IMR-90 (cell line): ENCODE results near the gene ATRN. TPM values are rescaled to one million over a fixed set of nuclear protein-coding genes. Genes with fewer than 3 reads are reported as not detected.

ENCODE experiments used
- ATAC-seq: fragments of 200-7000 bp; cut with Tn5 transposase; 2 replicates; pipeline ENCODE4 v1.9.1; 2020; ENCODE audit warnings: low read depth, mild to moderate bottlenecking, moderate library complexity
- BruUV-seq: library from RNA; stranded (reverse); fragments of 400-500 nt; replicated peaks from 2 replicates; lab custom pipeline; 2021; lab: Mats Ljungman, UMichigan
- CTCF ChIA-PET: fragments of 300-600 bp; formaldehyde crosslinking; extraction: SDS; loops from one replicate; lab custom pipeline; 2021; ENCODE audit warnings: antibody characterized with exemption; lab: Yijun Ruan, JAX
- POLR2A ChIA-PET: fragments of 300-600 bp; sonication (Branson Sonifier 250); formaldehyde crosslinking; loops from one replicate; lab custom pipeline; 2022; ENCODE audit warnings: antibody characterized with exemption; ENCODE audit not compliant: unreplicated experiment; lab: Charles Lee
- DNase-seq: peaks from one replicate; pipeline ENCODE4 v3.0.0; 2013
- H2AFZ ChIP-seq: replicated peaks from 2 replicates; pipeline ENCODE3; 2013; ENCODE audit warnings: low read length, mild to moderate bottlenecking; ENCODE audit not compliant: poor library complexity
- H2AK5ac ChIP-seq: 2 replicates; pipeline ENCODE4 v1.6.1; 2013; ENCODE audit warnings: low read depth, low read length, inconsistent platforms
- H2AK9ac ChIP-seq: replicated peaks from 2 replicates; pipeline ENCODE3; 2013; ENCODE audit warnings: mild to moderate bottlenecking, low read depth, low read length, moderate library complexity; ENCODE audit not compliant: poor library complexity
- H2BK120ac ChIP-seq: 2 replicates; pipeline ENCODE4 v1.6.1; 2013; ENCODE audit warnings: low read depth, low read length, inconsistent platforms
- H2BK15ac ChIP-seq: 3 replicates; pipeline ENCODE4 v1.6.1; 2013; ENCODE audit warnings: low read depth, low read length, inconsistent platforms
- H2BK20ac ChIP-seq: 2 replicates; pipeline ENCODE4 v1.6.1; 2013; ENCODE audit warnings: low read depth, mild to moderate bottlenecking, inconsistent platforms, low read length, moderate library complexity
- H2BK5ac ChIP-seq: 2 replicates; pipeline ENCODE4 v1.6.1; 2013; ENCODE audit warnings: mild to moderate bottlenecking, low read depth, low read length, inconsistent platforms; ENCODE audit not compliant: poor library complexity, severe bottlenecking
- H3K14ac ChIP-seq: replicated peaks from 2 replicates; pipeline ENCODE4 v1.6.1; 2013; ENCODE audit warnings: low read depth, low read length, inconsistent platforms
- H3K18ac ChIP-seq: 2 replicates; pipeline ENCODE4 v1.6.1; 2013; ENCODE audit warnings: low read depth, low read length, control low read depth
- H3K23ac ChIP-seq: 2 replicates; pipeline ENCODE4 v1.6.1; 2013; ENCODE audit warnings: low read depth, low read length, inconsistent platforms
- H3K27ac ChIP-seq: 2 replicates; pipeline ENCODE4 v1.5.1; 2013; ENCODE audit warnings: mild to moderate bottlenecking, control low read depth, low read length; ENCODE audit not compliant: insufficient read depth
- H3K27me3 ChIP-seq: 2 replicates; pipeline ENCODE4 v1.6.1; 2013; ENCODE audit warnings: low read length; ENCODE audit not compliant: control insufficient read depth, insufficient read depth
- H3K36me3 ChIP-seq: 2 replicates; pipeline ENCODE4 v1.6.1; 2013; ENCODE audit warnings: low read length, mixed read lengths; ENCODE audit not compliant: control insufficient read depth, insufficient read depth
- H3K4ac ChIP-seq: 2 replicates; pipeline ENCODE4 v1.6.1; 2013; ENCODE audit warnings: low read depth, low read length, inconsistent platforms
- H3K4me1 ChIP-seq: 2 replicates; pipeline ENCODE4 v1.6.1; 2013; ENCODE audit warnings: low read length, mixed read lengths; ENCODE audit not compliant: control insufficient read depth, insufficient read depth
- H3K4me2 ChIP-seq: 2 replicates; pipeline ENCODE4 v1.6.1; 2013; ENCODE audit warnings: low read depth, mild to moderate bottlenecking, control low read depth, low read length, moderate library complexity
- H3K4me3 ChIP-seq: 2 replicates; pipeline ENCODE4 v1.5.1; 2013; ENCODE audit warnings: low read depth, mild to moderate bottlenecking, control low read depth, low read length, moderate library complexity; ENCODE audit not compliant: insufficient read depth
- H3K56ac ChIP-seq: 2 replicates; pipeline ENCODE4 v1.6.1; 2013; ENCODE audit warnings: low read length, inconsistent platforms; ENCODE audit not compliant: insufficient read depth; ENCODE audit errors: extremely low read depth
- H3K79me1 ChIP-seq, 2 experiments: 2 replicates each; pipeline ENCODE4 v1.6.1; 2013; ENCODE audit warnings: low read length in 2 of 2, inconsistent platforms in 1 of 2, low read depth in 1 of 2
- H3K9ac ChIP-seq: 2 replicates; pipeline ENCODE4 v1.6.1; 2013; ENCODE audit warnings: low read depth, low read length, control low read depth
- H3K9me1 ChIP-seq: 2 replicates; pipeline ENCODE4 v1.6.1; 2013; ENCODE audit warnings: low read length, inconsistent platforms; ENCODE audit not compliant: insufficient read depth
- H3K9me3 ChIP-seq: 2 replicates; pipeline ENCODE4 v1.6.1; 2013; ENCODE audit warnings: low read length; ENCODE audit not compliant: control insufficient read depth, insufficient read depth
- H4K20me1 ChIP-seq: 2 replicates; pipeline ENCODE4 v1.6.1; 2013; ENCODE audit warnings: low read length, inconsistent platforms; ENCODE audit not compliant: insufficient read depth
- H4K5ac ChIP-seq: 2 replicates; pipeline ENCODE4 v1.6.1; 2013; ENCODE audit warnings: mild to moderate bottlenecking, low read depth, low read length, control low read depth
- H4K8ac ChIP-seq, 2 experiments: 2 replicates each; pipeline ENCODE4 v1.6.1; 2013; ENCODE audit warnings: low read depth in 2 of 2, low read length in 2 of 2, control low read depth in 1 of 2, inconsistent platforms in 1 of 2
- H4K91ac ChIP-seq: 2 replicates; pipeline ENCODE4 v1.6.1; 2013; ENCODE audit warnings: low read depth, low read length, inconsistent platforms; ENCODE audit not compliant: insufficient read depth
- BHLHE40 ChIP-seq: fragments of 150-350 bp; IDR thresholded peaks from 2 replicates; pipeline ENCODE4 v1.6.1; 2016; ENCODE audit warnings: mild to moderate bottlenecking, low read depth, low read length
- CEBPB ChIP-seq: IDR thresholded peaks from 2 replicates; pipeline ENCODE4 v1.6.1; 2012; ENCODE audit warnings: low read depth, low read length, improper control_type of control experiment
- CHD1 ChIP-seq: IDR thresholded peaks from 2 replicates; pipeline ENCODE4 v1.6.1; 2012; ENCODE audit warnings: low read depth, low read length, improper control_type of control experiment
- ELK1 ChIP-seq: fragments of 150-350 bp; IDR thresholded peaks from 2 replicates; pipeline ENCODE4 v1.6.1; 2016; ENCODE audit warnings: low read depth, mild to moderate bottlenecking, low read length, moderate library complexity, borderline replicate concordance
- FOS ChIP-seq: fragments of 150-350 bp; IDR thresholded peaks from 2 replicates; pipeline ENCODE4 v1.6.1; 2016; ENCODE audit warnings: low read depth, low read length
- MAFK ChIP-seq: IDR thresholded peaks from 2 replicates; pipeline ENCODE4 v1.6.1; 2012; ENCODE audit warnings: low read depth, low read length, improper control_type of control experiment
- MAZ ChIP-seq: IDR thresholded peaks from 2 replicates; pipeline ENCODE4 v1.6.1; 2012; ENCODE audit warnings: low read depth, mild to moderate bottlenecking, low read length, improper control_type of control experiment, moderate library complexity, borderline replicate concordance
- NFE2L2 ChIP-seq: fragments of 150-350 bp; IDR thresholded peaks from 2 replicates; pipeline ENCODE4 v1.6.1; 2016; ENCODE audit warnings: low read depth, mild to moderate bottlenecking, low read length
- RCOR1 ChIP-seq: IDR thresholded peaks from 2 replicates; pipeline ENCODE4 v1.6.1; 2012; ENCODE audit warnings: mild to moderate bottlenecking, low read length, improper control_type of control experiment; ENCODE audit not compliant: insufficient replicate concordance
- RFX5 ChIP-seq: IDR thresholded peaks from 2 replicates; pipeline ENCODE4 v1.8.0; 2012; ENCODE audit warnings: low read depth, mild to moderate bottlenecking, low read length, moderate library complexity
- SMC3 ChIP-seq: fragments of 150-350 bp; IDR thresholded peaks from 2 replicates; pipeline ENCODE4 v1.6.1; 2016; ENCODE audit warnings: low read depth, mild to moderate bottlenecking, antibody characterized with exemption, low read length, moderate library complexity
- USF2 ChIP-seq: fragments of 150-350 bp; IDR thresholded peaks from 2 replicates; pipeline ENCODE4 v1.6.1; 2017; ENCODE audit warnings: mild to moderate bottlenecking, antibody characterized with exemption, low read length, low read depth
- WGBS, 2 experiments: methylation state at CpG; one replicate each; pipeline versions ENCODE4 v1.1.5 to v1.1.7; 2013; ENCODE audit warnings: missing lambda C conversion rate in 2 of 2; ENCODE audit not compliant: insufficient read length in 1 of 2; ENCODE audit errors: extremely low coverage in 2 of 2; 5-methylcytosine and 5-hydroxymethylcytosine counted together
- dilution Hi-C: fragments of 300-500 bp; cut with HindIII; formaldehyde crosslinking; loops from one replicate; pipeline ENCODE4 v1.14.3; 2018; ENCODE audit warnings: low sequenced_read_pairs; ENCODE audit not compliant: unreplicated experiment
- in situ Hi-C: fragments of 300-500 bp; cut with MboI; formaldehyde crosslinking; loops from 3 replicates; pipeline ENCODE4 v1.14.3; 2019; ENCODE audit warnings: low sequenced_read_pairs, inconsistent platforms, mixed read lengths
- intact Hi-C: fragments of 100-400 bp; cut with micrococcal nuclease; formaldehyde crosslinking; loops from 2 replicates; pipeline ENCODE4 v1.10.0; 2022
- polyA plus RNA-seq, 3 experiments: library from polyadenylated mRNA; depleted of rRNA; stranded (reverse); fragments of >200 nt; gene quantifications; 2 replicates each; pipeline ENCODE4 v1.2.3, GENCODE V29; 2012; ENCODE audit warnings: low replicate concordance in 1 of 3
- total RNA-seq: library from RNA; depleted of rRNA; stranded (reverse); fragments of >200 nt; gene quantifications from 2 replicates; pipeline ENCODE4 v1.2.3, GENCODE V29; 2012

ATRN gene
- total and polyA plus RNA-seq, 2 of the 4 experiments (the other 2 are of a cell fraction), result 32.3 to 46.2 TPM

GRCh38 chr20:3505148-3505547 is 34.3 kb downstream of the ATRN start:
- peaks cover 14 to 16% of the 10 kb centered on the region in 2 experiments for H3K79me1 ChIP-seq
- H3K36me3 ChIP-seq, result no peaks in the 10 kb centered on the region
- H2AFZ ChIP-seq, result no peak overlapping the region
- H3K27ac ChIP-seq, result no peak overlapping the region
- peaks cover 12% of the 10 kb centered on the region; the same call in 1 of the 2 replicates for H4K20me1 ChIP-seq
- ATAC-seq, result no peak
- no peak overlapping the region for H3K4me2 ChIP-seq
- H3K4ac ChIP-seq, result no peak overlapping the region
- H3K27me3 ChIP-seq, result no peaks in the 10 kb centered on the region
- no peak overlapping the region for H2BK5ac ChIP-seq
- no peak overlapping the region for H2BK15ac ChIP-seq
- in situ Hi-C loops (no loop called here), dilution Hi-C loops (no loop called here), intact Hi-C loops (no loop called here)
- H4K5ac ChIP-seq, result no peak overlapping the region
- no peak overlapping the region for H4K91ac ChIP-seq
- H2BK120ac ChIP-seq, result no peak overlapping the region
- H2AK5ac ChIP-seq, result no peak overlapping the region
- BruUV-seq, result no TSS peak
- H3K4me1 ChIP-seq, result no peaks in the 10 kb centered on the region
- H3K4me3 ChIP-seq, result no peak overlapping the region
- H3K9me3 ChIP-seq, result no peaks in the 10 kb centered on the region
- H3K56ac ChIP-seq, result no peak overlapping the region
- no peak overlapping the region for H4K8ac ChIP-seq
- no peak for DNase-seq
- H3K23ac ChIP-seq, result no peak overlapping the region
- H3K14ac ChIP-seq, result no peak overlapping the region
- TF ChIP-seq CEBPB (no peak), MAZ (no peak), FOS (no peak), NFE2L2 (no peak), RCOR1 (no peak), USF2 (no peak), SMC3 (no peak), BHLHE40 (no peak), CHD1 (no peak), ELK1 (no peak), RFX5 (no peak), MAFK (no peak)
- CTCF ChIA-PET, result interaction anchor here (0.7 kb wide), 1 partner anchor 97 kb away, joined by 3 read pairs; no protein-coding TSS in a partner anchor
- no peak overlapping the region for H3K9ac ChIP-seq
- H3K9me1 ChIP-seq, result peaks cover 5% of the 10 kb centered on the region; the same call in 1 of the 2 replicates
- H2AK9ac ChIP-seq, result no peak overlapping the region
- no peak overlapping the region for H3K18ac ChIP-seq
- H2BK20ac ChIP-seq, result no peak overlapping the region
- POLR2A ChIA-PET, result no interaction called here
- WGBS, 2 experiments, result 90% methylated on average over 2 of the region's 4 CpGs; no CpG with 5 or more reads in 1 of the 2 experiments
